ENCODE results near the gene NCOA3.
"Not testable (repeated sequence)": the region's sequence is repeated elsewhere in the genome, so short reads cannot be mapped to it uniquely, and the experiment has no call there.

The NCOA3 gene

DNA sequence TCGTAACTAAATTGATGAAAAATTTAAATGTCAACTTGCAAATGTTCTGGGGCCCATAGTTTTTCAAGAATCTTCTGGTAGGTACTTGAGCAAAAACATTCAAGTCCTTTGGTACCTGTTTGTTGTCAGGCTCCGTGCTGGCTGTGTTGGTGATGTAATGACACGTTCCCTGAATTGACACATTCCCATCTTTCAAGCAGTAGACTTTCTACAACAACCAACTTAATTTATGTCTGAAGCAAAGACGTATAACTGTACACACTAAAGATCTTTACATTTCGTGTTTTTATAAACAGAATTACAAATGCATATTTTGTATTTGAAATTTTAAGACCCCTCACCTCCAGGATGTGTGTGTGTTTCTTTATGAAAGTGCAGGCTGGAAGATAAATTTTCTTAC, 49.5 kb downstream of the NCOA3 start:
- no peak for DNase-seq (ENCODE audit: extremely low read depth, insufficient read length)
- TF ChIP-seq CTCF (IDR thresholded peaks at IDR 0.05; ENCODE audit: insufficient read depth, low read length, poor library complexity, severe bottlenecking): no peak
- Histone ChIP-seq H3K4me3 (replicated peaks; ENCODE audit: low read depth, low read length) (no peak overlapping the region), H3K27me3 (replicated peaks; ENCODE audit: control insufficient read depth, insufficient read depth, low read length) (no peaks in the 10 kb centered on the region), H3K36me3 (ENCODE audit: control insufficient read depth, insufficient read depth, low read length) (peaks cover 2% of the 10 kb centered on the region)

DNA sequence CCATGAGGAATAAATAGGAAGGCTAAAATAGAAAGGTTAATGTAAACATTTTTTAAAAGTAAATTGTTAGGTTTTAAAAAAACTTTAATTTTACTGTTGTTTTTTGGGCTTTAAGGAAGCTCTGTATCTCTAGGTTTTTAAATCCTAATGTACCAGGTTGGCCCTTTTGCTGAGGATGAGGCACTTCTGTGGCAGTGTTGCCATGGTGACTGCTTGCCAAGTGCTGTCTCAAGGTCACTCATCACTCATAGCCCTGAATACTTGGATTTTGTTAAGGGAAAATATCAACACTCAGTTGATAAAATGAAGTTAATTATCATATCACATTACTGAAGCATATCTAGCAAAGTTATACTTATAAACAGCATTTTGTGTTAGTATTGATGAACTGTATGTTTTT, 50.2 kb downstream of the NCOA3 start:
- H3K36me3 ChIP-seq (ENCODE audit: control insufficient read depth, insufficient read depth, low read length): no peaks in the 10 kb centered on the region; the same call in none of the 2 replicates
- no peak overlapping the region for H3K4me3 ChIP-seq (replicated peaks; ENCODE audit: low read depth, low read length)
- no peak for DNase-seq (ENCODE audit: extremely low read depth, insufficient read length)
- H3K27me3 ChIP-seq (replicated peaks; ENCODE audit: control insufficient read depth, insufficient read depth, low read length): no peaks in the 10 kb centered on the region
- no peak for TF ChIP-seq CTCF (IDR thresholded peaks at IDR 0.05; ENCODE audit: insufficient read depth, low read length, poor library complexity, severe bottlenecking)

- no peak for TF ChIP-seq CTCF (IDR thresholded peaks at IDR 0.05; ENCODE audit: insufficient read depth, low read length, poor library complexity, severe bottlenecking)
- DNase-seq (ENCODE audit: extremely low read depth, insufficient read length): no peak
- no peaks in the 10 kb centered on the region; the same call in none of the 2 replicates for H3K36me3 ChIP-seq (ENCODE audit: control insufficient read depth, insufficient read depth, low read length)
- H3K4me3 ChIP-seq (replicated peaks; ENCODE audit: low read depth, low read length): no peak overlapping the region
- no peaks in the 10 kb centered on the region for H3K27me3 ChIP-seq (replicated peaks; ENCODE audit: control insufficient read depth, insufficient read depth, low read length)
These were observed 51.3 kb downstream of the NCOA3 start for GRCh38 chr20:47552996-47553395.

DNA sequence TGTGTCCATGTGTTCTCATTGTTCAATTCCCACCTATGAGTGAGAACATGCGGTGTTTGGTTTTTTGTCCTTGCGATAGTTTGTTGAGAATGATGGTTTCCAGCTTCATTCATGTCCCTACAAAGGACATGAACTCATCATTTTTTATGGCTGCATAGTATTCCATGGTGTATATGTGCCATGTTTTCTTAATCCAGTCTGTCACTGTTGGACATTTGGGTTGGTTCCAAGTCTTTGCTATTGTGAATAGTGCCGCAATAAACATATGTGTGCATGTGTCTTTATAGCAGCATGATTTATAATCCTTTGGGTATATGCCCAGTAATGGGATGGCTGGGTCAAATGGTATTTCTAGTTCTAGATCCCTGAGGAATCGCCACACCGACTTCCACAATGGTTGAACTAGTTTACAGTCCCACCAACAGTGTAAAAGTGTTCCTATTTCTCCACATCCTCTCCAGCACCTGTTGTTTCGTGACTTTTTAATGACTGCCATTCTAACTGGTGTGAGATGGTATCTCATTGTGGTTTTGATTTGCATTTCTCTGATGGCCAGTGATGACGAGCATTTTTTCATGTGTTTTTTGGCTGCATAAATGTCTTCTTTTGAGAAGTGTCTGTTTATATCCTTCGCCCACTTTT, 52.0 kb downstream of the NCOA3 start:
- not testable (repeated sequence) for H3K36me3 ChIP-seq (ENCODE audit: control insufficient read depth, insufficient read depth, low read length); H3K27me3 ChIP-seq (replicated peaks; ENCODE audit: control insufficient read depth, insufficient read depth, low read length); DNase-seq (ENCODE audit: extremely low read depth, insufficient read length); H3K4me3 ChIP-seq (replicated peaks; ENCODE audit: low read depth, low read length)

DNA sequence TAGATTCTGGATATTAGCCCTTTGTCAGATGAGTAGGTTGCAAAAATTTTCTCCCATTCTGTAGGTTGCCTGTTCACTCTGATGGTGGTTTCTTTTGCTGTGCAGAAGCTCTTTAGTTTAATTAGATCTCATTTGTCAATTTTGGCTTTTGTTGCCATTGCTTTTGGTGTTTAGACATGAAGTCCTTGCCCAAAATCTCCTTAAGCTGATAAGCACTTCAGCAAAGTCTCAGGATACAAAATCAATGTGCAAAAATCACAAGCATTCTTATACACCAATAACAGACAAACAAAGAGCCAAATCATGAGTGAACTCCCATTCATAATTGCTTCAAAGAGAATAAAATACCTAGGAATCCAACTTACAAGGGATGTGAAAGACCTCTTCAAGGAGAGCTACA, 52.6 kb downstream of the NCOA3 start:
- H3K27me3 ChIP-seq (replicated peaks; ENCODE audit: control insufficient read depth, insufficient read depth, low read length); H3K36me3 ChIP-seq (ENCODE audit: control insufficient read depth, insufficient read depth, low read length); DNase-seq (ENCODE audit: extremely low read depth, insufficient read length): not testable (repeated sequence)

DNA sequence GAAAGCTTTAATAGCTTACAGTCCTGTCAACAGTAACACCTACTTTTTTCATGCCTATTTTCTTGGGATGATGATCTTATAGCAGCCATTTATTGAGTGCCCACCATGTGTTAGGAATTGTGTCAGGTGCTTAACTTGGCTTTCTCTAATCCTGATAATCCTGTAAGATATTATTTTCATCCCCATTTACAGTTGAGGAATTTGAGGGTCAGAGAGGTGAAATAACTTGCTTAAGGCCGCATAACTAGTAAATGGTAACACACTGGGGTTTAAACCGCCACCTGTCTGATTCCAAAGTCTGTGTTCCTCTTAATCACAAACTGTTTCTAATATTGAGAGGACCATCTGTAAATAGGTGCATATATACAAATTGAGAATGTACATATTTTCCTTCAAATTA, 55.5 kb downstream of the NCOA3 start:
- DNase-seq (ENCODE audit: extremely low read depth, insufficient read length): no peak
- no peak for TF ChIP-seq CTCF (IDR thresholded peaks at IDR 0.05; ENCODE audit: insufficient read depth, low read length, poor library complexity, severe bottlenecking)
- Histone ChIP-seq H3K4me3 (replicated peaks; ENCODE audit: low read depth, low read length) (no peak overlapping the region), H3K36me3 (ENCODE audit: control insufficient read depth, insufficient read depth, low read length) (no peaks in the 10 kb centered on the region; the same call in 1 of the 2 replicates), H3K27me3 (replicated peaks; ENCODE audit: control insufficient read depth, insufficient read depth, low read length) (no peaks in the 10 kb centered on the region)

More for the DNA sequence above, 52.6 kb downstream of the NCOA3 start:
- not testable (repeated sequence) for H3K4me3 ChIP-seq (replicated peaks; ENCODE audit: low read depth, low read length)

- no peak for DNase-seq (ENCODE audit: extremely low read depth, insufficient read length)
- TF ChIP-seq CTCF (IDR thresholded peaks at IDR 0.05; ENCODE audit: insufficient read depth, low read length, poor library complexity, severe bottlenecking): no peak
- no peaks in the 10 kb centered on the region for H3K27me3 ChIP-seq (replicated peaks; ENCODE audit: control insufficient read depth, insufficient read depth, low read length)
These were observed 56.1 kb downstream of the NCOA3 start for GRCh38 chr20:47557791-47558190.

More at GRCh38 chr20:47557791-47558190, 56.1 kb downstream of the NCOA3 start:
- Histone ChIP-seq H3K4me3 (replicated peaks; ENCODE audit: low read depth, low read length) (no peak overlapping the region), H3K36me3 (ENCODE audit: control insufficient read depth, insufficient read depth, low read length) (no peaks in the 10 kb centered on the region; the same call in 1 of the 2 replicates)
